ENCODE measurements around the gene COPS7B. TPM values are rescaled to one million over a fixed set of nuclear protein-coding genes. Genes with fewer than 3 reads are reported as not detected.
A peak's percentile ranks its signal among the peaks of the same experiment; 100 is the strongest.

Gene COPS7B
- total RNA-seq, 1 experiment from 2014 or later: 56.4 TPM

DNA sequence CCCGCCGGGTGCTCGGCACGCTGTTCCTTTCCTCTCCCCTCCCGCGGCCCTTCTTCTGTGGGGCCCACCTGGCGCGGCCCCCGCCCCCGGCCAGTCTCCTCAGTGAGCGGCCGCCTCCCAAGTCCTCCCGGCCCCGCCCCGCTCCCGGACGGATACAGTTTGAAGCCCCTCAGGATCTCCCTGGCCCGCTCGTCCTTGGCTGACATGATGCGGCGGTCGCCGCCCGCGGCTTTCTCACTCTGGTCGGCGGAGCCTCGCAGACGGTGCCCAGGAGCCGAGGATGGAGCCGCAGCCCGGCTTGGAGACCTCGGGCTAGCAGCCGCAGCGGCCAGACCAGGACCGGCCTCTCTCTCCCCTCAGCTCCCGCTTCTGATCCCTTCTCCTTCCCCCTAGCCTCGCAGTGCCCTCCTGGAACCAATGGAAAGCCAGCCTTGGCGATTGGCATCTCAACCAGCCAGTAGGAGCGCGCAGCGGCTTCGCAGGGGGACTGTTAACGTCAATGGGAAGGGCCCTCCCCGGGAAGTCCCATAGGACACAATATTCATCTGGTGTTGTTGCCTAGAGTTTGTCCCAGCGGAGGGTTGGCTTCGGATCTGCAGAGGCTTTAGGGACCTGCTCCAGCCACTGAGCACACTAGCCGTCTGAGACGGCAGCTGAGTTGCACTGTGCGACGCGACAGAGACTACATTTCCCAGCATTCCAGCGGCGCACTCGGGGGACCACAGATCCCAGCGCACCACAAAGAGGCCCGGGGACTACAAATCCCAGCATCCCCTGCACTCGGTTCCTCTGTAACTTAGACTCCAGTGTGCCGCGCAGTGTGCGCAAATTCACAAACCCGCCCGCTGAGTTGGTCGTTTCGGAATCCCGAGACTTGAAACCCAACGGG lies 5.1 kb upstream of the COPS7B start, which contains the start of gene PDE6D:
Gene PDE6D (minus strand): TSS at position 374 of the 889 bp plus-strand sequence. CDS start 168 bp downstream, at position 206.
- Histone ChIP-seq H3K36me3 (no peaks in the 10 kb centered on the region), H3K27me3 (no peaks in the 10 kb centered on the region), H3K9me3 (no peaks in the 10 kb centered on the region), H3K4me3 (peak within 1 kb of the TSS; percentile 96)
- DNase-seq: peak; percentile 98

DNA sequence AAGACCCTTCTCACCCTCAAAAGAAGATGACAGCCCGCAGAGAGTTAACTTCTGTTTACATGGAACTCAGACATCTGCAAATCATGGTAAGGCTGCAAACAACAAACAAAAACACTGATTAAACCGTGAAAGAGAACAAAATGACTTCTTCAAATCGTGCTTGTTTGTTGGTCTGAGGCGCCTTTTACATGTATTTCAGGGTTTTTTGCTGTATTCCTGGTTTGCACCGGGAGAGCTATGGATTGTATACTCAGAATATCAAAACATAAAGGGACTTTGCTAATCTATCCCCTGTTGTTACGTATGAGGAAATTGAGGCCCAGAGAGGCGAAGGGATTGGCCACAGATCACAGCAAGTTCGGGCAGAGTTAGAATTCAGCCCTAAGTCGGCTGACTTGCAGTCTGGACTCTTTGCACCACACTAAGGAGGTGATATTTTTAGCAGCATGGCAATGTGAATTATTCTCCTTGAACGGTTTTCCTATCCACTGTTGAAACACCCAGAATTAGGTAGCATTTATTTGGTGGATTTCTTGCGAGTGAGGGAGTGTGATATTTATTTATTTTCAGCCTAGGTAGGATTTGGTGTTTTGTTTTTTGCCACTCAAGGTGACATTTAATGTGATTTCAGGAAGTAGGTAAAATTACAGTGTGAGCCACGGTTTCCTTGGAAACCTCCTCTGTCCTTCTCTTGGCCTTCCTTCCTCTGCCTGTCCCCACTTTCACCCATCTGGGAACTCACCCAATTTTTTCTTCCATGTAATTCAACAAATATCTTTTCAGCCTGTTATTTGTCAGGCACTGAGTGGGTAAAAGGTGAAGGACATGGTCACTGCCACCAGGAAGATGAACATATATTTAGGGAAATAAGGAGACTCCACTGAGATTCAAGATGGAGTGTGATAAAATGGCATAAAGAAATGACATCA lies 4.2 kb upstream of the COPS7B start:
- H3K36me3 ChIP-seq: no peaks in the 10 kb centered on the region
- no peak for DNase-seq
- H3K27me3 ChIP-seq: no peaks in the 10 kb centered on the region
- peak overlapping the region; percentile 96 for H3K4me3 ChIP-seq
- no peaks in the 10 kb centered on the region for H3K9me3 ChIP-seq

DNA sequence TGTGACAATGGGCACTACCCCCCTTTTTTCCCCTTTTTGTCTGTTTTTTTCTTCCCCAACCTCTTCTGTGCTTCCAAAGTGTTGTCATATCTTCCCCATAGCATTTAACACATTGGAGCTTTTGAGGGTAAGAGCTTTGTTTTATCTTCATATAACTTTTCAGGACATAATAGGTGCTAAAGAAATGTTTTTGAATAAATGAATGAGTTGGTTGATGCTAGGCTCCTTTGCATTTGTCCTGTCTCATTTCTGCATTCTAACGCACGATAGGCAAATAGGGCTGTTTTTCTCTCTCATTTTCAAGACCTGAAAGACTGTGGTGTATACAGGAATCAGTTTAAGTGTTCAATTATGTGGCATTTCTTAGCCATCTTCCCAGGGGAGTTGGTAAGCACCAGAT lies 832 bp upstream of the COPS7B start:
- Histone ChIP-seq H3K27me3 (no peaks in the 10 kb centered on the region), H3K9me3 (no peaks in the 10 kb centered on the region), H3K36me3 (peaks cover 22% of the 10 kb centered on the region), H3K4me3 (peak overlapping the region; percentile 84)
- DNase-seq: no peak

GRCh38 chr2:231785822-231786176 lies 446 bp upstream of the COPS7B start:
- Histone ChIP-seq H3K9me3 (no peaks in the 10 kb centered on the region), H3K4me3 (peak overlapping the region; percentile 84), H3K36me3 (peaks cover 22% of the 10 kb centered on the region), H3K27me3 (no peaks in the 10 kb centered on the region)
- no peak for DNase-seq

GRCh38 chr2:231786917-231787292 lies 660 bp downstream of the COPS7B start:
- Histone ChIP-seq H3K9me3 (no peaks in the 10 kb centered on the region), H3K27me3 (no peaks in the 10 kb centered on the region), H3K36me3 (peaks cover 33% of the 10 kb centered on the region), H3K4me3 (peak overlapping the region; percentile 84)
- DNase-seq: no peak

GRCh38 chr2:231791107-231791506 lies 4.9 kb downstream of the COPS7B start:
- peaks cover 61% of the 10 kb centered on the region for H3K36me3 ChIP-seq
- DNase-seq: no peak
- no peak overlapping the region for H3K4me3 ChIP-seq

DNA sequence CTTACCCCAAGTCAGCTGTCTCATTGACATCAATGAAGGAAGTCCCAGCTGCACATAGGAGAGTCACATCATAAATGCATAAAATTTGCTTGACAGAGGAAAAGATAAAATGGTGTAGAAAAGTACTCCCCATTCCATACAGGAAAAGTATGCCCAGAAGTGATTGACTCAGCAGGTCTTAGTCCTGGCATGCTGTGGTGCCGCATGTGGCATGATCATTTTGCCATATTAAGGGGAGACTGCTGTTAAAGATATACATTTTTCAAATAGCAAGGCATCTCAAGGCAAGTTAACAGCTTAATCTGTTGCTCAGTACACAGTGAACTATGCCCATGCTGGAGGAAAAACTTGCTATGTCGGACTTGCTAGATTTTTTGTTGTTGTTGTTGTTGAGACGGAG lies 8.1 kb downstream of the COPS7B start:
- no peak for DNase-seq
- no peaks in the 10 kb centered on the region for H3K9me3 ChIP-seq
- no peak overlapping the region for H3K4me3 ChIP-seq
- H3K27me3 ChIP-seq: no peaks in the 10 kb centered on the region
- peaks cover 66% of the 10 kb centered on the region for H3K36me3 ChIP-seq

More at GRCh38 chr2:231791107-231791506, 4.9 kb downstream of the COPS7B start:
- Histone ChIP-seq H3K9me3 (no peaks in the 10 kb centered on the region), H3K27me3 (no peaks in the 10 kb centered on the region)

DNA sequence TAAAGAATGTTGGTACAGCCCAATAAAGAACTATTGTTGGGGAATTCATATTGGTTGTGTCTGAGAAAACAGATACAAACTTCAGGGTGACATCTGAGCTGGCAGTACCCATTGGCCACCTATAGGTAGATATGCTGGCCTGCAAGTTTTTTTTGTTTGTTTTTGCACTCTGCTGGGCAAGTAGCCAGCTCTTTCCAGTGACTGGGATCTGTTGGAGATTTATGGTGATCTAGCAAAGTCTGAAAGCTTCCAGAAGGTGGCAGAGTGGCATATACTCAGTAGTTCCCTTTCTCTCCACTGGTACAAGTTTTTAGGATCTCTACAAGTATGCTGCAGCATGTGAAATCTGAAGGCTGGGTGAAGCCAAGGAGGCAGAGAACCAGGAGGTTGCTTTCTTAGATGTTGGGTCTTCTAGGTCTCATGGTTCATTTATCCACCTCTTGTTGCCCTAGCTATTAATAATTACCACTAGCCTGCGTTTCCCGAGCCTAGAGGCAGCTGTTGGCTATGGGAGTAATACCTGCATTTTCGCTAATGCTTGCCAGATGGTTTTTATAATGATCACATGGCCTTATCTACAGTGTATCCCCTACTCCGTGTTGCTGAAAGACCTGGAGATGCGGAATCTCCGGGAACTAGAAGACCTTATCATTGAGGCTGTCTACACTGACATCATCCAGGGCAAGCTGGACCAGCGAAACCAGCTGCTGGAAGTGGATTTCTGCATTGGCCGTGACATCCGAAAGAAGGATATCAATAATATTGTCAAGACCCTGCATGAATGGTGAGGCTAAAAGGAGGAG lies 9.5 kb downstream of the COPS7B start:
- Histone ChIP-seq H3K9me3 (no peaks in the 10 kb centered on the region), H3K4me3 (no peak overlapping the region), H3K36me3 (peaks cover 66% of the 10 kb centered on the region), H3K27me3 (no peaks in the 10 kb centered on the region)
- peak; percentile 65 for DNase-seq

- H3K36me3 ChIP-seq: peaks cover 52% of the 10 kb centered on the region
- no peak overlapping the region for H3K4me3 ChIP-seq
- no peak for DNase-seq
- H3K9me3 ChIP-seq: no peaks in the 10 kb centered on the region
- no peaks in the 10 kb centered on the region for H3K27me3 ChIP-seq
These were observed 14.3 kb downstream of the COPS7B start for GRCh38 chr2:231800493-231801091.

DNA sequence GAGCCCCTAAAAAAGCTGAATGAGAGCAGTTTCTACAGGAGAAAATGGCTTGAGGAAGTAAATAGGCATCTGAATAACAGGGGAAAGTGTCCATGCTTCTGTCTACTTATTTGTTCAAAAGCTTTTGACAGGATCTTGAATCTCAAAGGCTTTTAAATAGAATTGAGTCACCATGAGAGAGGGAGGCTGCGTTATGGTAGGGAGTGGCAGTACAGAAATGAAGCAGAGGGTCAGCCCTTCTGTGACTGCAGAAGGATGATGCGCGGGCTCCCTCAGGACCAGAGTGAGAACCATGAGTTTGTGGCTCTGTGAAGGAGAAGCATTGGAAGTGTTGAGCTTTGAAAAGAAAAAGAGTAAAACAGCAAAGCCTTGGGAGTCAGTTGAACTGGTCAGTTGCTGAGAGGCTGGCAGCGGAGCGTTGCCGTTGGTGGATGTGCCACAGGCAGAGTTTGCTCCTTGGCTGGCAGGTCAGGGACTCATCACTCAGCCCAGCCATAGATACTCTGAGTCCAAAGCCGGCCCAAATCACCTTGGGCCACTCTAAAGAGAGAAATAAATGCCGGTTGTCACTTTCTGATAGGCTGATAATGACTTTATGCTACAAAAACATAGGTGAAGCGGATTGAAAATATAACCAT lies 17.4 kb downstream of the COPS7B start:
- H3K36me3 ChIP-seq: peaks cover 49% of the 10 kb centered on the region
- DNase-seq: no peak
- H3K27me3 ChIP-seq: no peaks in the 10 kb centered on the region

DNA sequence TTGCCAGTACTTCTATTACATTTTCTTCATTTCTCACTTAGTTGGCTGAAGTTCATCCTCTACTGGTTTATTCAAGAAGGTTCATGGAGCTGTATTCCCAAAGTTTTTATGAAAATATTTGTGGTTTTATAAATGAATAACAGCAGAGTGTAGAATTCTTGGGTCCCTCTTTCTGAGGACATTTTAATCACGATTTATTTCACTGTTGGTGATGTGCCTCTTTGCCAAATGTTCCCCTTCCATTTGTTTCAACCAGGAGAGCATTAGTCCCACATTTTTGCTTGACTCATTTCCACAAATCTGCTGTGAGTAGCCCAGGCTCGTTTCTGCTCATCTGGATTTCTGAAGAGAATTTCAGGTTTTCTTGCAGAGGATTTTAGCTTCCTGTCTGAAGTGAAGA lies 20.8 kb downstream of the COPS7B start:
- no peaks in the 10 kb centered on the region for H3K9me3 ChIP-seq
- H3K36me3 ChIP-seq: peaks cover 48% of the 10 kb centered on the region
- H3K4me3 ChIP-seq: no peak overlapping the region
- H3K27me3 ChIP-seq: no peaks in the 10 kb centered on the region
- no peak for DNase-seq

More for the DNA sequence above, 17.4 kb downstream of the COPS7B start:
- Histone ChIP-seq H3K9me3 (no peaks in the 10 kb centered on the region), H3K4me3 (no peak overlapping the region)

- no peak overlapping the region for H3K4me3 ChIP-seq
- H3K36me3 ChIP-seq: peaks cover 61% of the 10 kb centered on the region
- DNase-seq: peak; percentile 81
- H3K9me3 ChIP-seq: peaks cover 9% of the 10 kb centered on the region; the same call in 1 of the 2 replicates
- H3K27me3 ChIP-seq: no peaks in the 10 kb centered on the region
These were observed 24.7 kb downstream of the COPS7B start for GRCh38 chr2:231810905-231811304.

DNA sequence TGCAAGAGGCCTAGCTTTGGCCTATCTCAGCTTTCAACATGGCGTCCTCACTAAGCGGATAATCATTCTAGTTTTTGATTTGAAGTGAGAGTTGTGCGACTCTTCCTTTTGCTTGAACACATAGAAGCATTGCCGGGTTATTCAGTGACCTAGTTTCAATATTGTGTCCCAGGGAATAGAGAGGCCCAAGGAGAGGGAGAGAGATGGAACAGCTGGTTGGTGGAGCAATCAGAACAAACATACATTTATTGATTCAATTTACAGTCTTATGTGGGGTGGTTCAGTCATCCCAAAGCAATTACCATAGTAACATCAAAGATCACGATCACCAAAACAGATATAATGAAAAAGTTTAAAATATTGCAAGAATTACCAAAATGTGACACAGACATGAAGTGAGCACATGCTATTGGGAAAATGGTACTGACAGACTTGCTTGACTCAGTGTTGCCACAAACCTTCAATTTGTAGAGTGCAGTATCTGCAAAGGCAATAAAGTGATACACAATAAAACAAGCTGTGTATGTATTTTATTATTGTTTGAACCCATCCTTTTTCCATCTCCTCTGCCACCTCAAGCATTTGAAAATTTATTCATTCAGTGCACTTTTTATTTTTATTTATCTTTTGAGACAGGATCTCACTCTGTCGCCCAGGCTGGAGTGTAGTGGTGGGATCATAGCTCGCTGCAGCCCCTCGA lies 30.2 kb downstream of the COPS7B start:
- Histone ChIP-seq H3K9me3 (peaks cover 9% of the 10 kb centered on the region; the same call in 1 of the 2 replicates), H3K4me3 (no peak overlapping the region)

GRCh38 chr2:231819447-231820042 lies 33.3 kb downstream of the COPS7B start:
- H3K27me3 ChIP-seq: no peaks in the 10 kb centered on the region
- H3K9me3 ChIP-seq: peaks cover 9% of the 10 kb centered on the region; the same call in 1 of the 2 replicates
- no peak overlapping the region for H3K4me3 ChIP-seq
- H3K36me3 ChIP-seq: peaks cover 4% of the 10 kb centered on the region; the same call in 1 of the 2 replicates
- DNase-seq: no peak

More for the DNA sequence above, 30.2 kb downstream of the COPS7B start:
- DNase-seq: no peak
- no peaks in the 10 kb centered on the region for H3K27me3 ChIP-seq
- H3K36me3 ChIP-seq: peaks cover 26% of the 10 kb centered on the region

All from MG63 (cell line).